CD14-positive monocyte (primary cell): ENCODE results near the gene TMEM30B. TPM values are rescaled to one million over a fixed set of nuclear protein-coding genes. Genes with fewer than 3 reads are reported as not detected.
A peak's percentile ranks its signal among the peaks of the same experiment; 100 is the strongest.

Experiments used
- DNase-seq, 3 donors: peaks; one replicate each; pipeline ENCODE4 v3.0.0-alpha.2; 2011 to 2022
- H2AFZ ChIP-seq: 2 replicates; pipeline ENCODE4 v1.6.0; 2012; ENCODE audit warnings: mild to moderate bottlenecking, low read depth, low read length, inconsistent platforms; ENCODE audit not compliant: insufficient read depth, poor library complexity, severe bottlenecking
- H3K27ac ChIP-seq, 2 donors: 1 replicate in 1 of 2; 2 replicates in 1 of 2; pipeline ENCODE4 v1.5.1; 2012 to 2013; ENCODE audit warnings: low read length in 2 of 2, control low read depth in 1 of 2, inconsistent platforms in 1 of 2, low read depth in 1 of 2, mild to moderate bottlenecking in 1 of 2
- H3K27me3 ChIP-seq, 2 donors: one replicate each; pipeline versions ENCODE4 v1.6.0 to v1.6.1; 2011 to 2013; ENCODE audit warnings: low read length in 2 of 2; ENCODE audit not compliant: control insufficient read depth in 2 of 2, insufficient read depth in 2 of 2
- H3K36me3 ChIP-seq, 2 donors: replicated peaks in 1 of 2; 1 replicate in 1 of 2; 2 replicates in 1 of 2; pipeline versions ENCODE4 v1.5.1 to v1.6.1; 2012 to 2013; ENCODE audit warnings: low read length in 2 of 2, control low read depth in 1 of 2, inconsistent platforms in 1 of 2, mild to moderate bottlenecking in 1 of 2; ENCODE audit not compliant: insufficient read depth in 2 of 2, control insufficient read depth in 1 of 2
- H3K4me1 ChIP-seq, 2 donors: 1 replicate in 1 of 2; 2 replicates in 1 of 2; pipeline versions ENCODE4 v1.5.1 to v1.6.1; 2012 to 2013; ENCODE audit warnings: low read length in 2 of 2, control low read depth in 1 of 2, inconsistent platforms in 1 of 2, mild to moderate bottlenecking in 1 of 2, moderate library complexity in 1 of 2; ENCODE audit not compliant: insufficient read depth in 2 of 2, control insufficient read depth in 1 of 2
- H3K4me2 ChIP-seq: replicated peaks from 2 replicates; pipeline ENCODE3; 2012; ENCODE audit warnings: low read length, moderate library complexity, mild to moderate bottlenecking; ENCODE audit not compliant: poor library complexity, severe bottlenecking; ENCODE audit errors: extremely low read depth
- H3K4me3 ChIP-seq, 3 experiments: fragments of 200-600 bp in 1 of 3; sonication (generic) in 1 of 3; replicated peaks in 1 of 3; 1 replicate in 2 of 3; 2 replicates in 1 of 3; pipeline ENCODE4 v1.5.1; 2011 to 2013; ENCODE audit warnings: low read length in 3 of 3, mild to moderate bottlenecking in 3 of 3, control low read depth in 2 of 3, low read depth in 2 of 3, inconsistent platforms in 1 of 3, moderate library complexity in 1 of 3
- H3K79me2 ChIP-seq: 2 replicates; pipeline ENCODE4 v1.6.0; 2012; ENCODE audit warnings: mild to moderate bottlenecking, control low read depth, inconsistent platforms, low read length, moderate library complexity; ENCODE audit not compliant: insufficient read depth
- H3K9ac ChIP-seq: 2 replicates; pipeline ENCODE4 v1.6.0; 2017; ENCODE audit warnings: low read length, mild to moderate bottlenecking; ENCODE audit not compliant: insufficient read depth, poor library complexity, severe bottlenecking
- H3K9me3 ChIP-seq, 2 donors: replicated peaks in 1 of 2; 1 replicate in 1 of 2; 2 replicates in 1 of 2; pipeline versions ENCODE4 v1.5.1 to v1.6.1; 2012 to 2013; ENCODE audit warnings: low read length in 2 of 2, control low read depth in 1 of 2; ENCODE audit not compliant: control insufficient read depth in 1 of 2, insufficient read depth in 1 of 2
- H4K20me1 ChIP-seq: 2 replicates; pipeline ENCODE4 v1.6.0; 2012; ENCODE audit warnings: mild to moderate bottlenecking, low read length, control low read depth, moderate library complexity; ENCODE audit not compliant: insufficient read depth
- H3K27ac Mint-ChIP-seq, 7 donors: one replicate each; pipeline ENCODE4 v1.8.0; 2020; ENCODE audit warnings: mild to moderate bottlenecking in 7 of 7, mixed read lengths in 7 of 7, moderate library complexity in 6 of 7, inconsistent platforms in 2 of 7
- H3K27me3 Mint-ChIP-seq, 3 donors: one replicate each; pipeline ENCODE4 v1.8.0; 2021 to 2022; ENCODE audit warnings: low read depth in 3 of 3, mild to moderate bottlenecking in 3 of 3, mixed read lengths in 3 of 3, moderate library complexity in 3 of 3, inconsistent platforms in 1 of 3
- H3K36me3 Mint-ChIP-seq, 2 donors: one replicate each; pipeline ENCODE4 v1.8.0; 2020; ENCODE audit warnings: mixed read lengths in 2 of 2, inconsistent platforms in 1 of 2, mild to moderate bottlenecking in 1 of 2
- H3K4me1 Mint-ChIP-seq: one replicate; pipeline ENCODE4 v1.8.0; 2020; ENCODE audit warnings: mild to moderate bottlenecking, mixed read lengths
- H3K4me3 Mint-ChIP-seq, 2 donors: one replicate each; pipeline ENCODE4 v1.8.0; 2020; ENCODE audit warnings: mild to moderate bottlenecking in 2 of 2, mixed read lengths in 2 of 2, moderate library complexity in 1 of 2
- H3K9me3 Mint-ChIP-seq, 7 donors: one replicate each; pipeline ENCODE4 v1.8.0; 2020 to 2022; ENCODE audit warnings: mixed read lengths in 7 of 7, mild to moderate bottlenecking in 6 of 7, moderate library complexity in 6 of 7, inconsistent platforms in 2 of 7
- CTCF ChIP-seq: fragments of 200-600 bp; IDR thresholded peaks from one replicate; pipeline ENCODE4 v1.8.0; 2022; ENCODE audit warnings: antibody characterized with exemption, mild to moderate bottlenecking
- WGBS: methylation state at CpG from one replicate; pipeline ENCODE4 v1.1.5; 2013; ENCODE audit warnings: missing lambda C conversion rate; ENCODE audit not compliant: insufficient coverage; 5-methylcytosine and 5-hydroxymethylcytosine counted together
- intact Hi-C, 2 donors: fragments of 100-400 bp; cut with micrococcal nuclease; formaldehyde crosslinking; loops; one replicate each; pipeline versions ENCODE4 v1.15.0 to v1.15.1; 2023
- polyA plus RNA-seq, 3 donors: library from polyadenylated mRNA; depleted of rRNA in 1 of 3; unstranded in 2 of 3; stranded (reverse) in 1 of 3; fragments of 300-500 nt in 2 of 3; fragments of >200 nt in 1 of 3; fragmentation: Illumina TruSeq in 2 of 3; gene quantifications; 1 replicate in 2 of 3; 2 replicates in 1 of 3; pipeline ENCODE4 v1.2.3, GENCODE V29; 2012 to 2021

The TMEM30B gene
- polyA plus RNA-seq, 3 donors: not detected

- peaks cover 2 to 6% (median 3%) of the 10 kb centered on the region in 3 donors for H3K27me3 Mint-ChIP-seq
- no peaks in the 10 kb centered on the region for H3K4me1 Mint-ChIP-seq
- WGBS: no CpG with 5 or more reads among the region's 2 CpGs
- H3K27me3 ChIP-seq: no peaks in the 10 kb centered on the region
- H3K27ac Mint-ChIP-seq: no peak overlapping the region
- H3K4me2 ChIP-seq: no peak overlapping the region
- no peaks in the 10 kb centered on the region for H3K4me1 ChIP-seq
- H3K9me3 ChIP-seq: no peaks in the 10 kb centered on the region
- DNase-seq: peak; percentile 21 to 24 (median 24)
- H3K27ac ChIP-seq: no peak overlapping the region
- no peak overlapping the region for H3K4me3 ChIP-seq
- H3K9me3 Mint-ChIP-seq: no peaks in the 10 kb centered on the region
- intact Hi-C loops: loop anchor here (5.0 to 10.0 kb wide), 3 partner anchors 128 to 540 kb away; no protein-coding TSS in a partner anchor
- no peaks in the 10 kb centered on the region for H3K79me2 ChIP-seq
- H3K9ac ChIP-seq: no peak overlapping the region
- peak; percentile 79 for TF ChIP-seq CTCF
- no peak overlapping the region for H2AFZ ChIP-seq
- H3K4me3 Mint-ChIP-seq: no peak overlapping the region
- no peaks in the 10 kb centered on the region for H3K36me3 ChIP-seq
- no peaks in the 10 kb centered on the region for H3K36me3 Mint-ChIP-seq
- H4K20me1 ChIP-seq: no peaks in the 10 kb centered on the region
Measured at GRCh38 chr14:61296719-61297502, 15.8 kb upstream of the TMEM30B start.

DNA sequence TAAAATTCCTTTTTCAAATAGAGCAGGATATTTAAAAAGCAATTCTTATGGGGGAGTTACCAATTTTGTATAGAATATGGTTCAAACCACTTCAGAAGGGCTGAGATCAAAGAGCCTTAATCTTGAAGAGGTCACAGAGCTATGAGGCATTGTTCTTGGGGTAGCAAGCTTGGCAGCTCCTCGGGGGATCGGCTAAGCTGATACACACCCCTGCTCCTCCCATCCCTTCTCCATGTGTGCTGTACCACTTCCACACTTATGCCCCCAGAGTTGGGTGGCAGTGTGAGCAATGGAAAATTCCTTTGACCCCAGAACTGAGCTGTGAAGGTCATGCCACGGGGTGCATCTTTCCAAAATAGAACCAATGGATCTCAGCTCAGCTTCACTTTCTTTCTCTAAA lies 15.0 kb upstream of the TMEM30B start:
- H3K27ac ChIP-seq: no peak overlapping the region
- H3K9ac ChIP-seq: no peak overlapping the region
- WGBS: 100% methylated on average over 1 of the region's 3 CpGs
- H3K4me2 ChIP-seq: no peak overlapping the region
- H3K4me1 ChIP-seq: no peaks in the 10 kb centered on the region
- no peak overlapping the region for H2AFZ ChIP-seq
- no peaks in the 10 kb centered on the region for H4K20me1 ChIP-seq
- no peaks in the 10 kb centered on the region for H3K79me2 ChIP-seq
- H3K9me3 ChIP-seq: no peaks in the 10 kb centered on the region
- peaks cover 2 to 4% (median 3%) of the 10 kb centered on the region in 3 donors for H3K27me3 Mint-ChIP-seq
- no peak for TF ChIP-seq CTCF
- intact Hi-C loops: loop anchor here (5.0 to 10.0 kb wide), 3 partner anchors 129 to 541 kb away; no protein-coding TSS in a partner anchor
- H3K36me3 Mint-ChIP-seq: no peaks in the 10 kb centered on the region
- no peak overlapping the region for H3K4me3 ChIP-seq
- DNase-seq: no peak
- H3K9me3 Mint-ChIP-seq: no peaks in the 10 kb centered on the region
- no peaks in the 10 kb centered on the region for H3K27me3 ChIP-seq
- H3K27ac Mint-ChIP-seq: no peak overlapping the region
- no peaks in the 10 kb centered on the region for H3K4me1 Mint-ChIP-seq
- no peak overlapping the region for H3K4me3 Mint-ChIP-seq
- H3K36me3 ChIP-seq: no peaks in the 10 kb centered on the region
